Uterus (tissue), 4 donors: ENCODE measurements around the gene RNF144B. TPM values are rescaled to one million over a fixed set of nuclear protein-coding genes. Genes with fewer than 3 reads are reported as not detected.

Experiments
- DNase-seq, 2 donors: peaks; one replicate each; pipeline ENCODE4 v3.0.0-alpha.2; 2019 to 2020
- H3K27ac ChIP-seq, 2 donors: fragments of 200-600 bp; sonication (generic); 1 replicate in 1 of 2; 2 replicates in 1 of 2; pipeline ENCODE4 v1.5.1; 2016 to 2018
- H3K27me3 ChIP-seq, 2 donors: fragments of 200-600 bp; sonication (generic); one replicate each; pipeline ENCODE4 v1.5.1; 2018 to 2019; ENCODE audit warnings: control low read depth in 1 of 2
- H3K36me3 ChIP-seq, 2 donors: fragments of 200-600 bp; sonication (generic); one replicate each; pipeline ENCODE4 v1.5.1; 2019; ENCODE audit warnings: control low read depth in 1 of 2
- H3K4me1 ChIP-seq, 2 donors: fragments of 200-600 bp; sonication (generic); one replicate each; pipeline ENCODE4 v1.5.1; 2018 to 2019; ENCODE audit warnings: control low read depth in 1 of 2
- H3K4me3 ChIP-seq, 2 donors: fragments of 200-600 bp; sonication (generic); 1 replicate in 1 of 2; 2 replicates in 1 of 2; pipeline ENCODE4 v1.5.1; 2018 to 2019; ENCODE audit warnings: mild to moderate bottlenecking in 1 of 2
- H3K9me3 ChIP-seq, 2 donors: fragments of 200-600 bp; sonication (generic); one replicate each; pipeline ENCODE4 v1.5.1; 2019; ENCODE audit warnings: control low read depth in 1 of 2
- POLR2A ChIP-seq, 2 donors: fragments of 450-650 bp; IDR thresholded peaks; one replicate each; pipeline ENCODE4 v1.6.1; 2016; ENCODE audit warnings: antibody characterized with exemption in 2 of 2, mild to moderate bottlenecking in 1 of 2, moderate library complexity in 1 of 2
- intact Hi-C: fragments of 100-400 bp; cut with DNase I; formaldehyde crosslinking; loops from one replicate; pipeline ENCODE4 v1.15.1; 2023; ENCODE audit warnings: low total_unique reads
- total RNA-seq, 4 donors: library from RNA; depleted of rRNA in 3 of 4; stranded (reverse); fragments of >200 nt in 3 of 4; gene quantifications; one replicate each; pipeline versions ENCODE4 v1.1.0 to v1.2.4, GENCODE V29; 2014 to 2023
- TF ChIP-seq, protein P1 (sequence below), 4 experiments: fragments of 200-600 bp in 2 of 4; fragments of 450-650 bp in 2 of 4; sonication (generic) in 2 of 4; IDR thresholded peaks; one replicate each; pipeline ENCODE4 v1.5.1; 2016 to 2019; ENCODE audit warnings: antibody characterized with exemption in 4 of 4, mild to moderate bottlenecking in 2 of 4, moderate library complexity in 1 of 4
- donor health status: DM: yes; HTN: yes; CAD: no.

The RNF144B gene
- total RNA-seq, 4 donors from 2014 or later, result 8.2 to 35.7 (median 23.1) TPM

DNA sequence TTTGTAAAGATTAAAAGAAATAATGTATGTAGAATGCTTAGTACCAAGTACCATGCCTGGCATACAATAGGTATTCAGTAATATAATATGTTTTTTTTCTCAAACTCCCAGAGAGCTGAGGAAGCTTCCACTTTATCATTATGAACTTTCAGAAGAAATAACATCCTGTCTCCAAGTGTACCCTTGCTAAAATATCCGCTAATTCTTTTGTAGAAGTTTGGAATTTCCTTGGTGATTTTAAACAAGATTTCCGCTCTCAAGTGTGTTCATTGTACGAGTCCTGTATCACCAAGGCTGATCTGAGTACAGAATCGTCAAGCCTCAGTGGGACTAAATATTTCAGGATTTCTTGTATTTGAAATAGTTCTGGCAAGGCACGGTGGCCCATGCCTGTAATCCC is 16.1 kb upstream of the RNF144B start:
- Histone ChIP-seq H3K36me3 (no peaks in the 10 kb centered on the region), H3K27me3 (no peaks in the 10 kb centered on the region), H3K27ac (peak overlapping the region; percentile 54 to 64), H3K4me1 (no peaks in the 10 kb centered on the region), H3K9me3 (no peaks in the 10 kb centered on the region), H3K4me3 (no peak overlapping the region)
- TF ChIP-seq POLR2A (IDR thresholded peaks at IDR 0.05), result no peak
- TF ChIP-seq, protein P1, sequence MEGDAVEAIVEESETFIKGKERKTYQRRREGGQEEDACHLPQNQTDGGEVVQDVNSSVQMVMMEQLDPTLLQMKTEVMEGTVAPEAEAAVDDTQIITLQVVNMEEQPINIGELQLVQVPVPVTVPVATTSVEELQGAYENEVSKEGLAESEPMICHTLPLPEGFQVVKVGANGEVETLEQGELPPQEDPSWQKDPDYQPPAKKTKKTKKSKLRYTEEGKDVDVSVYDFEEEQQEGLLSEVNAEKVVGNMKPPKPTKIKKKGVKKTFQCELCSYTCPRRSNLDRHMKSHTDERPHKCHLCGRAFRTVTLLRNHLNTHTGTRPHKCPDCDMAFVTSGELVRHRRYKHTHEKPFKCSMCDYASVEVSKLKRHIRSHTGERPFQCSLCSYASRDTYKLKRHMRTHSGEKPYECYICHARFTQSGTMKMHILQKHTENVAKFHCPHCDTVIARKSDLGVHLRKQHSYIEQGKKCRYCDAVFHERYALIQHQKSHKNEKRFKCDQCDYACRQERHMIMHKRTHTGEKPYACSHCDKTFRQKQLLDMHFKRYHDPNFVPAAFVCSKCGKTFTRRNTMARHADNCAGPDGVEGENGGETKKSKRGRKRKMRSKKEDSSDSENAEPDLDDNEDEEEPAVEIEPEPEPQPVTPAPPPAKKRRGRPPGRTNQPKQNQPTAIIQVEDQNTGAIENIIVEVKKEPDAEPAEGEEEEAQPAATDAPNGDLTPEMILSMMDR (IDR thresholded peaks at IDR 0.05), result no peak
- intact Hi-C loops, result no loop called here
- DNase-seq, result no peak

DNA sequence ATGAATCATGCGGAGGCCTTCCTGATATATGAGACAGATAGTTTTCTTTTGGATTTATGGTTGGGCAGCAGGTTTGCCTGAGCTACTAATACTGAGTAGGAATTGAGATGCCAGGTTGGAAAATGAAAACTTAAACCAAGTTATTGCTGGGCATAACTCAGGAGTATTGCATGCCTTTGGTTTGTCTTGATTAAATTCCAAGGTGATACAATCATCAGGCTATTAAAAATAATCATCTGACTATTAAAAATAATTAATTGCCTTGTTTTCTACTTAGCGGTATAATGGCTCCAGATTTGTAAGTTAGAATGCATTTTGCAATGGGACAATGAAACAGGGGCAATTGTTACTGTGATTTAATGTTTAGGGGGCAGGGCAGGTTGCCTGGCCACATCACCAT is 15.5 kb upstream of the RNF144B start:
- H3K9me3 ChIP-seq, result no peaks in the 10 kb centered on the region
- H3K27me3 ChIP-seq, result no peaks in the 10 kb centered on the region
- no peak for DNase-seq
- peak overlapping the region; percentile 54 to 64 for H3K27ac ChIP-seq
- intact Hi-C loops, result no loop called here
- TF ChIP-seq, protein P1 (IDR thresholded peaks at IDR 0.05), result no peak
- no peak for TF ChIP-seq POLR2A (IDR thresholded peaks at IDR 0.05)
- no peaks in the 10 kb centered on the region for H3K4me1 ChIP-seq
- no peaks in the 10 kb centered on the region for H3K36me3 ChIP-seq
- H3K4me3 ChIP-seq, result no peak overlapping the region

DNA sequence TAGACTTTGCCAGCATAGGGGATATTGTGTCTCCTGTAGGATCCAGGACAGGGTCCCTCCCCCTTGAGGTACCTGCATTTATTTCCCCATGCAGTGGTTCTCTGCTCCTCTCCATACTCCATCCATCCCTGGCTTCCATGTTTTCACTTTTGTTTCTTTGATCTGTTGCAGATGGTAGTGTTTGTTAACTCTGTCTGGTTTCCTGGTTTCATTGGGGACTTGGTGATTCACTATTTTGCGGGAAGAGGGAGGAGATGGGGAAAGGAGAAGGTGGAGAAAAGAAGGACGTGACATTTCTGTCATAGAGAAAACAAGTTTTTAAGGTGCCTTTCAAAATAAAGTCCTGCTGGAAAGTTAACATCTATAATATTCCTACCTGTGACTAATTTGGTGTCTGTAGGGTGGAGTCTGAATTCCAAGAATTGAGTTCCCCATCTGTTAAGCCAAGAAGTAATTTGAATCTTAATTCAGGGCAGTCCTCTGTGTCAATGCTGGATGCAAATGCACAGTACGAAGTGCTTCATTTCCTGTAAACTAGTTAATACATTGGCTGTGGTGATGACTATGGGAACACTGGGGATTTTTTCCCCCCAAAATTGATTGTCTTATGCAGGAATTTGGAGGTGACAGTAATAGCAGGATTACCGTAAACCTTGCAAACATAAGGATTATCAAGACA is 6.9 kb upstream of the RNF144B start:
- no peak for DNase-seq
- Histone ChIP-seq H3K27ac (no peak overlapping the region), H3K36me3 (no peaks in the 10 kb centered on the region), H3K4me1 (no peaks in the 10 kb centered on the region), H3K4me3 (no peak overlapping the region), H3K27me3 (no peaks in the 10 kb centered on the region), H3K9me3 (no peaks in the 10 kb centered on the region)
- intact Hi-C loops, result no loop called here
- no peak for TF ChIP-seq POLR2A (IDR thresholded peaks at IDR 0.05)
- TF ChIP-seq, protein P1 (IDR thresholded peaks at IDR 0.05), result no peak

DNA sequence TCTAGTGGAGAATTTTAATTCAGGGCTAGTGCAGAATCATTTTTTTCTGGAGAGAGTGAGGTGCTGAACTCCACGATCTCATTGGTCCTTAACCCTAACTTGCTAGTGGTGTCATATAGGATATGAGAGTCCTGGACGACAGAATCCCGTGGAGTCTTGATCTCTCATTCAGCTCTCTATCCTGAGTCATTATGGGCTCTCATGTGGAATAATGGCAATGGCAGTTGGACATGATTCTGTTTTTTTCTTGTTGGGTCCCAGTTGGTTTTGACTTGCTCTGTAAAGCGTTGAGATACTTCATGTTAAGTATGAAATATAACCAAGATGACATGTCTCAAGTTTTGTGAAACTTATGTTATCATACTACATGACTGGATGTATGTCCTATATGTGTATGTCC is 6.3 kb upstream of the RNF144B start:
- Histone ChIP-seq H3K9me3 (no peaks in the 10 kb centered on the region), H3K4me1 (no peaks in the 10 kb centered on the region), H3K27ac (no peak overlapping the region), H3K4me3 (no peak overlapping the region), H3K36me3 (no peaks in the 10 kb centered on the region), H3K27me3 (no peaks in the 10 kb centered on the region)
- TF ChIP-seq POLR2A (IDR thresholded peaks at IDR 0.05), result no peak
- TF ChIP-seq, protein P1 (IDR thresholded peaks at IDR 0.05), result no peak
- DNase-seq, result no peak
- intact Hi-C loops, result no loop called here

DNA sequence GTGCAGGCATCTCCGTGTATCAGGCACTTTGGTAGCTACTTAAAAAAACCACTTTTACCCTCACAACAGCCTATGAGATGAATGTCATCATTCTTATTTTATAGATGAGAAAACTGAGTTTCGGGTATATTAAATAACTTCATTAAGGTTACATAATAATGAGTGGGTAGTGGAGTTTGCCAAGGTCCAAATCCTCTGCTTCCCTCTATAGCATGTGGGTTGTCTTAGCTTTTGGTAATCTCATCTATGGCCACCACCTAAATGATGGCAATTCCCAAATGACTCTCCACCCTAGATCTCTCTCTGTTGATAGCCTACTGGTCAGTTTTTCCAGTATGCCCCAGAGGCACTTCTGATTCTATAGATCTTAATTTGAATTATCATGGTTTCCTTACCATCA is 3.7 kb upstream of the RNF144B start:
- Histone ChIP-seq H3K27me3 (no peaks in the 10 kb centered on the region), H3K27ac (no peak overlapping the region), H3K9me3 (no peaks in the 10 kb centered on the region), H3K4me3 (no peak overlapping the region), H3K4me1 (no peaks in the 10 kb centered on the region), H3K36me3 (no peaks in the 10 kb centered on the region)
- intact Hi-C loops, result no loop called here
- TF ChIP-seq, protein P1 (IDR thresholded peaks at IDR 0.05), result no peak
- no peak for DNase-seq
